GM18909 (cell line): ENCODE data around the gene CD2BP2.
A peak's percentile ranks its signal among the peaks of the same experiment; 100 is the strongest.
"Not testable (repeated sequence)": the region's sequence is repeated elsewhere in the genome, so short reads cannot be mapped to it uniquely, and the experiment has no call there.

Source experiments
- ATAC-seq: cut with Tn5 transposase; IDR thresholded peaks from one replicate; pipeline ENCODE4 v1.9.1; 2021; ENCODE audit warnings: mild to moderate bottlenecking; ENCODE audit not compliant: unreplicated experiment, poor library complexity

The CD2BP2 gene

DNA sequence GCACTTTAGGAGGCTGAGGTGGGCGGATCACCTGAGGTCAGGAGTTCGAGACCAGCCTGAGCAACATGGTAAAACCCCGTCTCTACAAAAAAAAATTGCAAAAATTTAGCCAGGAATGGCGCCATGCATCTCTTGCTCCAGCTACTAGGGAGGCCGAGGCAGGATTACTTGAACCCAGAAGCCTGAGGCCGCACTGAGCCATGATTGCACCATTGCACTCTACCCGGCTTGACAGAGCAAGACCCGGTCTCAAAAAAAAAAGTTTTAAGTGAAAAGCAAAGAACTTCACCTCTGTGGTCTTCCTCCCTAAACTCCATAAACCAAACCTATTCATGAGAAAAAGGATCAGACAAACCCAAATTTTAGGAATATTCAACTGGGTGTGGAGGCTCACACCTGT lies 7.0 kb downstream of the CD2BP2 start:
- no peak for ATAC-seq

DNA sequence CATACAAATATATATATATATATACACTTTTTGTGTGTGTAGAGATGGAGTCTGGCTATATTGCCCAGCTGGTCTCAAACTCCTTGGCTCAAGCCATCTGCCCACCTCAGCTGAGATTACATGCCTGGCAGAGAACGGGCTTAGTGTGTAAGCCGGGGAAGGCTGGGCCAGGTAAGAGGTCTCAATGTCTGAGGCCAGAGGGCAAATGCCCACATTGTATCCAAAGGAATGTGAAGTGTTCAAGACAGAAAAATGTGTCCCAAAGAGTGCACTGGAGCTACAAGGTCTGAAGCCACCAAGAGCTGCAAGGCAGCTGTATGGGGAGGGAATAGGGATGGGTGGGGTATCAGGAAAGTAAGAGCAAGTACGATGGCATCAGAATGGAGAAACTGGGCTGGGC lies 8.8 kb downstream of the CD2BP2 start:
- no peak for ATAC-seq

DNA sequence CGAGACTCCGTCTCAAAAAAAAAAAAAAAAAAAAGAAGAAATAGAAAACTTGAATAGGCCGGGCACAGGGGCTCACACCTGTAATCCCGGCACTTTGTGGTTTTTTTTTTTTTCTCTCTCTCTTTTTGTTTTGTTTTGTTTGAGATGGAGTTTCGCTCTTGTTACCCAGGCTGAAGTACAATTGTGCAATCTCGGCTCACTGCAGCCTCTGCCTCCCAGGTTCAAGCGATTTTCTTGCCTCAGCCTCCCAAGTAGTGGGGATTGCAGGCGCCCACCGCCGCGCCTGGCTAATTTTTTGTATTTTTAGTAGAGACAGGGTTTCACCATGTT lies 11.7 kb downstream of the CD2BP2 start:
- not testable (repeated sequence) for ATAC-seq

DNA sequence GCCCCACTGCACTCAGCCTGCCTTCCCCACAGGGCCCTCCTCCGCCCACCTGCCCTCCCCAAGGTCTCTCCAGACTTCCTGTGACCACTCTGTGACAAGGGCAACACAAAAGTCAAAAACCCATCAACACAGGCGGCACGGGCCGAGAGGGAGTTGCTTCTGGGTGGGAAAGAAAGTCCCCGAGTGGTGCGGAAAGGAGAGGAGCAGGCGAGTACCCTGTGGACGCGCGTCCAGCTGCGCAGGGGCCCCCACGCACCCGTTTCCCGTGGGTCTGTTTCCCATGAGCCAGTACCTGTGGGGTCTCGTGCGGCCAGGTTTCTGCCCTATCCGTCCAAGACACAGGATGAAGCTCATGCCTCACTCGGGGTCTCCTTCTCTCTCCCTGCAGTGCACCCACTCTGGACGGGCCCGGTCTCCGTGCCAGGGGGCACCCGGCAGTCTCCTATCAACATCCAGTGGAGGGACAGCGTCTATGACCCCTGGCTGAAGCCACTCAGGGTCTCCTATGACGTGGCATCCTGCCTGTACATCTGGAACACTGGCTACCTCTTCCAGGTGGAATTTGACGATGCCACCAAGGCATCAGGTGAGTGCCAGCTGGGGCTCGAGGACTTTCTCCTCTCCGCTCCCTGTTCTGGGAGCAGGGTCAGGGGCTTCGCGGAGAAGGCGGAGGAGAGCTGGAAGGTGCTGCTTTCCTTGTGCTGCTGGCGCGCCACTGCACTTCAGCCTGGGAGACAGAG lies 12.2 kb downstream of the CD2BP2 start:
- ATAC-seq, result no peak

DNA sequence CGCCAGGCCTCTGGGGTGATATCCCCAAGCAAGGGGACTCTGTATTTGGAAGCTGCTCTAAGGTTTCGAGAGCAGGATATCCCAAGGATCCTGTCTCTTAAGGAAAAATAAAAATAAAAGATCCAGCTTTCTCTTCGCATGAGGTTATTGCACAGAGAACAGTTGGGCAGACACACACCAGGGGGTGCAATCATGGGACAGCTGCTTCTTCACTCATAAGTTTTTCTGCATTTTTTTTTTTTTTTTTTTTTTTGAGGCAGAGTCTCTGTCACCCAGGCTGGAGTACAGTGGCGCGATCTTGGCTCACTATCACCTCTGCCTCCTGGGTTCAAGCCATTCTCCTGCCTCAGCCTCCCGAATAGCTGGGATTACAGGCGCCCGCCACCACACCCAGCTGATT lies 13.1 kb downstream of the CD2BP2 start:
- ATAC-seq, result not testable (repeated sequence)

DNA sequence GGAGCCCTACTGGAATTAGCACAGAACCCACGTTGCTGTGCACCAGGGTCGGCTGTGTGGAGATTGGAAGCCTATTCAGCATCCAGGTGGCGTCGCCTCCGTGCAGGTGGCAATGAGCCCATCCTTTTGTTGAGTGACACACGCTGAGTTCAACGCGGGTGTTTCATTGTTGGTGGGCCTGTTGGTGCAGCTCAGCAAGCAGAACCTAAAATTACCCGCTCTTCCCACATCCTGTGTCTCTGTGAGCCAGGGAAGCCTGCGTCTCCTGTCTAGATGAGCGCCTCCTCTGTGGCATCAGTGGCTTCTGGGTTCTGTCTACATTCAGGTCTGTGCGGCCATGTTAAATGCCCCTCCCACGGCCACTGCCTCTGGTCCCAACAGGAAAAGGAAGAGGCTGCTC lies 14.5 kb downstream of the CD2BP2 start:
- no peak for ATAC-seq

DNA sequence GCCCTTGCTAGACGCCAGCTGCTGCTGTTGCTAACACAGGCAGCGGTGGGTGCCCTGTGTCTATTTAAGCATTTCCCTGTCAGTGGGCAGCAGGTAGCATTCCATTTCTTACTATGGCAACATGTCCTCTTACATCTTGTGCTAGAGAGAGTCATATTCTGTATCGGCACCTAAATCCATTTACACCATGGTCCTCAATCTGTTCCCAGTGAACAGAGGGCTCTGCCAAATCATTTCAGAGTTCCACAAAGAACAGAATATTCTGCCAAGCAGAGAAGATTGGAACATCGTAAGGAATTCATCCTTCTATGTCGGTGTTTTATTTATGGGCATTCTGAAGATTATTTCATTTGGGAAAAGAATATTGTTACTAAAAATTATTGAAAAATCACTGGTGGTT lies 16.4 kb downstream of the CD2BP2 start:
- not testable (repeated sequence) for ATAC-seq

DNA sequence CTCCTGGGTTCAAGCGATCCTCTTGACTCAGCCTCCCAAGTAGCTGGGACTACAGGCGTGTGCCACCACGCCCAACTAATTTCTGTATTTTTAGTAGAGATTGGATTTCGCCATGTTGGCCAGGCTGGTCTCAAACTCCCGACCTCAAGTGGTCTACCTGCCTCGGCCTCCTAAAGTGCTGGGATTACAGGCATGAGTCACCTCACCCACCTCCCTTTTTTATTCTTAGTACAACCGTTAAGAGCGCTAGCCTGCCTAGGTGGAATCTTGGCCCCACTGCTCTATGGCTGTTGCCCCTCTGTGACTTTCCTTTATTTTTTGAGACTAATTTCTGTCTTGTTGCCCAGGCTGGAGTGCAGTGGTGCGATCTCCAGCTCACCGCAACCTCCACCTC lies 17.1 kb downstream of the CD2BP2 start:
- not testable (repeated sequence) for ATAC-seq

DNA sequence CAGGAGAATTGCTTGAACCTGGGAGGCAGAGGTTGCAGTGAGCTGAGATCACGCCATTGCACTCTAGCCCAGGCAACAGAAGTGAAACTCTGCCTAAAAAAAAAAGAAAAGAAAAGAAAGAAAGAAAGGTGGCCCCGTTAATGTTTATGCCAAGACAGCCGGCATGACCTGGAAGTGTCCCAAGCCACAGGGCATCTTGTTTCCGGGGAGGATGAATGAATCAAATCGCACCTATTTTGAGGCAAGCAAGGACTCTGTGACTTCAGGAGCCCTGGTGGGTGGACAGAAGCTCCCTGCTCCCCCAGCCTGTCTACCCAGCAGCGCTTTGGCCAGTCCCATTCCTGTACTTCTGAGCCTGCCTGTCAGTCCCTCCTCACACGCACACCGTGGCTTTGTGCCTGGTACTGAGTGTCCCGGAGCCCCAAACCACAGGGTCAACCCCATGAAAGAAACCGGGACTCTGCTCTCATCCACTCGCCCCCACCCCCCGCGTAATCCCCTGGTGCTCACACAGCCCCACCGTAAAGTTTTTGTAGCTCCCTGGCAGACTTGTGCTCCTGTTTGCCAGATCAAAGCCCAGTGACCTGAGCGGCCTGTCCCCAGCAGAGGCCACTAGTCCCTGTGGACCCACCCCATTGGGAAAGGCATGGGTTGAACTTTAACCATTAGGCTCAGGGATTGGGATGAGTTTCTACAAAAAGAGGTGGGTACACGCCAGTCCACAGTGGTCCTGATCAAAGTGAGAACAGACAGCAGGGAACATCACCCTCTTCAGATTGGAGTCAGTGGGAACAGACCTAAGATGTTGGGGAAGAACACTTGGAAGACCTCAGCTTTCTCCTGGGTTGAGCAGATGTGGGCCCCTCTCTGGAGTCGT lies 19.3 kb downstream of the CD2BP2 start:
- ATAC-seq, result peak; percentile 24

DNA sequence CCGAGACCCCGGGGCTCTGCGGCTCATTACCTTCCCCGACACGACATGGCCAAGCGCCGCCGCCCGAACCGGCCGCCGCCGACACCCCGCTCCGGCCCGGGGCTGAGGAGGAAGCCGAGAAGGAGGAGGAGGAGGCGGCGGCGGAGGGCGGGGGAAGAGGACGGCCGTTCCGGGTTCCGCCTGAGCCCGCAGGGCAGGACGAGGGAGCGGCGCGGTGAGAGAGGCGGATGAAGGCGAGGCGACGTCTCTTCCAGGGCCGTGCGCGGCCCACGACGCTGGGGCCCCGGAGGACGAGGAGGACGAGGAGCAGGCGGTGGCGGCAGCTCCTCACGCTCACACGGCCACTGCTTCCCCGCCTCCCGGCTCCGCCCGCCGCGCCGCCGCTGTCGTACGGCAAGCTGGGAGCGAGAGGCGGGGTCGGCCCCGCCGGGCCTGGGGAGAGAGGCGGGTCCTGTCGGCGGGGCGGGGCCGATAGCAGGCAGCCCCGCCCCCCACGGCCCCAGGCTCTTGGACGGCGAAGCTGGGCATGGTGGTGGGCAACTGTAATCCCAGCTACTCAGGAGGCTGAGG lies 20.0 kb downstream of the CD2BP2 start:
- peak; percentile 79 for ATAC-seq

DNA sequence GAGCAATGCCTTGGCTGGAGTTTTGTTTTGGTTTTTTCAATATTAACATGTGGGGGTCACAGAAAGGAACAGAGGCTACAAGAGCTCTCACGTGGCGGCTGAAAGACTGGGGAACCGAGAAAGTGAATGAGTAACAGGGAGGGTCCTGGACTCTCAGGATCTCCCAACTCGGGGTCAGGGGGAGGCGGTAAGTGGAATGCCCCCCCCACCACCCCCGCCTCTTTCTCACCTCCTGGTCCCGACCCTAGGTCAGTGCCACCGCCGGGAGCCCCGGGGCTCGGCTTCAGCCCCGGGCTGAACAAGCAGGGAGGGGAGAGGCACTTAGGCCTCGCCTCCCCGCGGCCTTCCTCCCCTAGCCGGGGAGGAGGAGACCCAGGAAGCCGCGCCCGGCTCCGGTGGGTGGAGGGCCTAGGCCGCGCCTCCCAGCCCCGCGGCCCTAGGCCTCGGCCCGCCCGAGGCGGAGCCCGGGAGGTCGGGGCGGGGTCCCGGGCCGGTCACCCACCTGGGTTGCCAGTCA lies 20.6 kb downstream of the CD2BP2 start:
- ATAC-seq, result peak; percentile 84

DNA sequence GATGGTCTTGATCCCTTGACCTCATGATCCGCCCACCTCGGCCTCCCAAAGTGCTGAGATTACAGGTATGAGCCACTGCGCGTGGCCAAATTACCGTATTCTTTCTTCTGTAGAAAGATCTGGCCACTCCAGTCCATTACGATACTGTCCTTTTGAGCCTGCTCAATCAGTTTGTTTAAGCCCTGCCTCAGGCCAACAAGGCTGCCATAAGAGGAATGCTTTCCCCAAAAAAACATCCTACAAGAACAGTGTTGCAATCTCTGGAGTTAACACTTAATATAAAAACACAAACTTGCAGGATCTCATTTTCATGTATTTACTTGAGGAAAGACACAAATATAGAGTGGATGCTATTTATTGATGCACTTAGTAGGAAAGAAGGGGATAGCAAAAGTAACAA lies 30.9 kb downstream of the CD2BP2 start:
- ATAC-seq, result not testable (repeated sequence)

DNA sequence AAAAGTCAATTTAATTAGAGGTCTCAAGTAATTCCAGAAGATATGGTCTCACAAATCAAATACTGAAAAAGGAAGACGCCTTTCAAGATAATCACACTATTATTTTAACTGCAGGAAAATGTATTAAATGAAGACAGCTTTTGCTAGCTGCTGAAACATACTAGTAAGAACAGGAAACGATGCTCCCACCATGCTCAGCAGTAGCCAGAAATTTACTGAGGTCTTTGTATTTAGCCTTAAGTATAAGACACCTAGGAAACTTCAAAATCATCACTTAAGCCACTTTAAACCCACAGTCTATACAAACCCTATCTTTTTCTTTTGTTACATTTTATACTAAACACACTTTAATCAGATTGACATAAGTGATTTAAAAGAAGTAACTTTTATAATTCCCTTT lies 36.5 kb downstream of the CD2BP2 start:
- not testable (repeated sequence) for ATAC-seq

DNA sequence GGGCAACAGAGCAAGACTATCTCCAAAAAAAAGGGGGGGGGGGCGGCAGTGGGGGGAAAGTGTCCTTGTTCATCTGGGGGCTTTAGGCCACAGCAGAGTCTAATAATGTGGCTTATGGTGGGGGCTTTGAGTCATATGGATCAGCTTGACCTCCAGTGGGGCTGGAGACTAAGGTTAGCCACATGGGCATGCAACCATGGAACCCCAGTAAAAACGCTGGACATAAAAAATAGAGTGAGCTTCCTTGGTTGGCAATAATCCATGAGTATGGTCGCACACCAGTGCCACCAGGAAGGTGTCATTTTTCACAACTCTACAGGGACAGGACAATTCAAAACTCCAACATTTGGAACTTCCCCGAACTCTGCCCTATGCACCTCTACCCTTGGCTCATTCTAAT lies 44.2 kb downstream of the CD2BP2 start:
- not testable (repeated sequence) for ATAC-seq

DNA sequence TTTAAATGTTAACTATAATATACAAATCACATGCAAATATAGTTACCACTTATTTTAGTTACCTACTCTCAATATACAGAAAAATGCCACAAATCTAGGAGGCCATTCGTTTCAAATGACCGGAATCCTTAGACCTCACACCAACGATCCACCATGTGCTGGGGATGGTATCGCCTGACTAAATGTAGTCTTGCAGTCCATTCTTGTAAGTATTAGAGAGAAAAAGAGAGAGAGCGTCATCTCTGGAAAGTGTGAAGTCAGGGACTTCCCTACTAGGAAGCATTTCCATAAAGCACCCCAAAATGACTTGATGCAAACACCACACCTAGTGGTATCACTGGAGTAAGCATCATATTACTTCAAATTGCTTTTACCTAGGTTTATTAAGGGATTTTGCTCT lies 45.9 kb downstream of the CD2BP2 start:
- ATAC-seq, result not testable (repeated sequence)
